Neural cell (in vitro differentiated cells): ENCODE data around the gene LDB1. TPM values are rescaled to one million over a fixed set of nuclear protein-coding genes. Genes with fewer than 3 reads are reported as not detected.
A peak's percentile ranks its signal among the peaks of the same experiment; 100 is the strongest.

Experiments used
- H2AFZ ChIP-seq: fragments of 200-600, 300-800 bp; sonication (generic), shearing (Covaris generic); 2 replicates; pipeline ENCODE4 v1.6.0; 2014; ENCODE audit warnings: low read depth, mild to moderate bottlenecking, antibody characterized with exemption, low read length, moderate library complexity
- H3F3A ChIP-seq: fragments of 200-600 bp; shearing (Covaris generic); 2 replicates; pipeline ENCODE4 v1.6.1; 2016; ENCODE audit warnings: mild to moderate bottlenecking, moderate library complexity, mixed read lengths, antibody characterized with exemption, low read length; ENCODE audit not compliant: insufficient read depth, poor library complexity, severe bottlenecking
- H3K27ac ChIP-seq: fragments of 200-600, 300-800 bp; sonication (generic), shearing (Covaris generic); 2 replicates; pipeline ENCODE4 v1.5.1; 2014; ENCODE audit warnings: mild to moderate bottlenecking, low read length, moderate library complexity
- H3K27me3 ChIP-seq: fragments of 300-800, 200-600 bp; sonication (generic), shearing (Covaris generic); 2 replicates; pipeline ENCODE4 v1.6.0; 2014; ENCODE audit warnings: mild to moderate bottlenecking, low read depth, low read length, moderate library complexity; ENCODE audit not compliant: insufficient read depth
- H3K36me3 ChIP-seq: fragments of 300-800, 200-600 bp; sonication (generic), shearing (Covaris generic); 2 replicates; pipeline ENCODE4 v1.5.1; 2014; ENCODE audit warnings: mild to moderate bottlenecking, antibody characterized with exemption, low read length, moderate library complexity; ENCODE audit not compliant: insufficient read depth
- H3K4me2 ChIP-seq: fragments of 300-800, 200-600 bp; sonication (generic), shearing (Covaris generic); 2 replicates; pipeline ENCODE4 v1.6.0; 2014; ENCODE audit warnings: mild to moderate bottlenecking, low read length
- H3K4me3 ChIP-seq: fragments of 300-800, 200-600 bp; sonication (generic), shearing (Covaris generic); 2 replicates; pipeline ENCODE4 v1.5.1; 2014; ENCODE audit warnings: mild to moderate bottlenecking, low read length, moderate library complexity
- H3K79me2 ChIP-seq: fragments of 200-600 bp; shearing (Covaris generic); replicated peaks from 2 replicates; pipeline ENCODE4 v1.6.0; 2014; ENCODE audit warnings: mild to moderate bottlenecking, low read length, moderate library complexity; ENCODE audit not compliant: insufficient read depth
- H3K9ac ChIP-seq: fragments of 300-800, 200-600 bp; sonication (generic), shearing (Covaris generic); 2 replicates; pipeline ENCODE4 v1.6.1; 2016; ENCODE audit warnings: mild to moderate bottlenecking, low read length, mixed read lengths
- H3K9me2 ChIP-seq: fragments of 200-600 bp; shearing (Covaris generic); 2 replicates; pipeline ENCODE4 v1.6.1; 2016; ENCODE audit warnings: mild to moderate bottlenecking, low read length, mixed read lengths; ENCODE audit not compliant: insufficient read depth
- H3K9me3 ChIP-seq: fragments of 200-600, 300-800 bp; sonication (generic), shearing (Covaris generic); 2 replicates; pipeline ENCODE4 v1.6.1; 2016; ENCODE audit warnings: mild to moderate bottlenecking, mixed run types, low read length, moderate library complexity, mixed read lengths
- H4K20me1 ChIP-seq: fragments of 200-600 bp; shearing (Covaris generic); 2 replicates; pipeline ENCODE4 v1.6.1; 2016; ENCODE audit warnings: mild to moderate bottlenecking, mixed run types; ENCODE audit not compliant: insufficient read depth
- CTCF ChIP-seq: fragments of 450-650 bp; IDR thresholded peaks from 2 replicates; pipeline ENCODE4 v1.5.1; 2014; ENCODE audit warnings: antibody characterized with exemption, mild to moderate bottlenecking, moderate library complexity; ENCODE audit not compliant: poor library complexity, severe bottlenecking
- EP300 ChIP-seq: fragments of 450-650 bp; conservative IDR thresholded peaks from 2 replicates; pipeline ENCODE4 v1.6.1; 2014; ENCODE audit warnings: antibody characterized with exemption, mild to moderate bottlenecking, moderate library complexity; ENCODE audit not compliant: poor library complexity, severe bottlenecking
- EZH2 ChIP-seq: fragments of 200-600, 300-800 bp; shearing (Covaris generic), sonication (generic); IDR thresholded peaks from 2 replicates; pipeline ENCODE4 v1.6.1; 2014; ENCODE audit warnings: antibody characterized with exemption, low read length, borderline replicate concordance, mild to moderate bottlenecking; ENCODE audit not compliant: insufficient read depth, poor library complexity, severe bottlenecking
- MXI1 ChIP-seq: fragments of 450-650 bp; conservative IDR thresholded peaks from 2 replicates; pipeline ENCODE4 v1.6.1; 2014; ENCODE audit warnings: antibody characterized with exemption, mild to moderate bottlenecking; ENCODE audit not compliant: poor library complexity, severe bottlenecking
- POLR2AphosphoS5 ChIP-seq: IDR thresholded peaks from 2 replicates; pipeline ENCODE4 v1.6.1; 2012
- RAD21 ChIP-seq: fragments of 450-650 bp; conservative IDR thresholded peaks from 2 replicates; pipeline ENCODE4 v1.6.1; 2014; ENCODE audit warnings: antibody characterized with exemption, mild to moderate bottlenecking, moderate library complexity
- REST ChIP-seq: IDR thresholded peaks from 2 replicates; pipeline ENCODE4 v1.6.1; 2012; ENCODE audit warnings: borderline replicate concordance
- SMC3 ChIP-seq: fragments of 450-650 bp; conservative IDR thresholded peaks from 2 replicates; pipeline ENCODE4 v1.6.1; 2014; ENCODE audit warnings: antibody characterized with exemption, mild to moderate bottlenecking, moderate library complexity; ENCODE audit not compliant: poor library complexity
- TAF1 ChIP-seq: IDR thresholded peaks from 2 replicates; pipeline ENCODE4 v1.6.1; 2012; ENCODE audit warnings: low read depth
- polyA plus RNA-seq: library from polyadenylated mRNA; depleted of rRNA; stranded (reverse); fragments of >200 nt; gene quantifications from 2 replicates; pipeline ENCODE4 v1.2.3, GENCODE V29; 2014

LDB1 gene
- polyA plus RNA-seq, 1 donor from 2014 or later: 107 TPM

- no peaks in the 10 kb centered on the region for H3K79me2 ChIP-seq
- peak; percentile 23 for TF ChIP-seq REST
- no peak for TF ChIP-seq TAF1
- TF ChIP-seq SMC3: peak; percentile 17
- TF ChIP-seq POLR2AphosphoS5: peak; percentile 25
- TF ChIP-seq RAD21: no peak
- no peak for TF ChIP-seq EZH2
- TF ChIP-seq CTCF: peak; percentile 56
- TF ChIP-seq MXI1: peak; percentile 65
- no peak for TF ChIP-seq EP300
Measured at GRCh38 chr10:102064868-102065560, 55.2 kb downstream of the LDB1 start, which contains the start of gene HPS6. Gene HPS6, plus strand, starts transcription at chr10:102065349. Its CDS starts 126 bp downstream, at chr10:102065475.

GRCh38 chr10:102064503-102064867 lies 55.7 kb downstream of the LDB1 start:
- Histone ChIP-seq H3F3A (no peaks in the 10 kb centered on the region), H3K9ac (peak overlapping the region; percentile 85), H2AFZ (peak overlapping the region; percentile 51), H3K9me3 (no peaks in the 10 kb centered on the region), H3K27me3 (no peaks in the 10 kb centered on the region), H3K36me3 (no peaks in the 10 kb centered on the region), H4K20me1 (no peaks in the 10 kb centered on the region), H3K79me2 (no peaks in the 10 kb centered on the region), H3K27ac (no peak overlapping the region), H3K9me2 (no peaks in the 10 kb centered on the region), H3K4me3 (peak overlapping the region; percentile 90), H3K4me2 (no peak overlapping the region)
- TF ChIP-seq SMC3 (no peak), CTCF (no peak), EZH2 (no peak), REST (no peak), MXI1 (no peak), TAF1 (no peak), RAD21 (no peak), EP300 (no peak), POLR2AphosphoS5 (no peak)

More at GRCh38 chr10:102064868-102065560, 55.2 kb downstream of the LDB1 start, which contains the start of gene HPS6:
- H2AFZ ChIP-seq: peak within 1 kb of the TSS; percentile 51
- H3F3A ChIP-seq: no peaks in the 10 kb centered on the region
- peak within 1 kb of the TSS; percentile 51 for H3K4me2 ChIP-seq
- H3K27ac ChIP-seq: peak within 1 kb of the TSS; percentile 16
- H3K4me3 ChIP-seq: peak within 1 kb of the TSS; percentile 90
- H3K27me3 ChIP-seq: no peaks in the 10 kb centered on the region
- H3K9me3 ChIP-seq: no peaks in the 10 kb centered on the region
- H3K36me3 ChIP-seq: no peaks in the 10 kb centered on the region
- no peaks in the 10 kb centered on the region for H4K20me1 ChIP-seq
- no peaks in the 10 kb centered on the region for H3K9me2 ChIP-seq
- H3K9ac ChIP-seq: peak within 1 kb of the TSS; percentile 85
